T-helper 1 cell treated with Interleukin-12 subunit alpha and Interleukin-12 subunit beta and Interleukin-4 antibody, amounts not matched to agents 30 ng/mL and 1 ng/mL, for 36 hours (primary cell): ENCODE results near the gene MORF4L1. TPM values are rescaled to one million over a fixed set of nuclear protein-coding genes. Genes with fewer than 3 reads are reported as not detected.
"Not testable (repeated sequence)": the region's sequence is repeated elsewhere in the genome, so short reads cannot be mapped to it uniquely, and the experiment has no call there.

Experiments
- intact Hi-C: fragments of 100-400 bp; cut with micrococcal nuclease; formaldehyde crosslinking; loops from one replicate; pipeline ENCODE4 v1.15.1; 2024
- total RNA-seq: library from RNA; stranded (reverse); gene quantifications from 2 replicates; pipeline ENCODE4 v1.2.3, GENCODE V29; 2022

MORF4L1 gene
- total RNA-seq, 1 donor from 2014 or later: 240 TPM

DNA sequence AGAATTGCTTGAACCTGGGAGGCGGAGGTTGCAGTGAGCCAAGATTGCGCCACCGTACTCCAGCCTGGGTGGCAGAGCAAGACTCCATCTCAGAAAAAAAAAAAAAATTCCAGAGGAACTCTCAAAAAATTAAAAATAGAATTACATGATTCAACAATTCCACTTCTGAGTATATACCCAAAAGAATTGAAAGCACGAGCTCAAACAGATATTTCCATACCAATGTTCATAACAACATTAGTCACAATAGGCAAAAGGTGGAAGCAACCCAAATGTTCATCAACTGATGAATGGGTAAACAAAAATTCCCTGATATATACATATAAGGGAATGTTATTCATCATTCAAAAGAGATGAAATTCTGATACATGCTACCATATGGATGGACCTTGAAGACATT, 16.9 kb upstream of the MORF4L1 start:
- intact Hi-C loops: no loop called here

DNA sequence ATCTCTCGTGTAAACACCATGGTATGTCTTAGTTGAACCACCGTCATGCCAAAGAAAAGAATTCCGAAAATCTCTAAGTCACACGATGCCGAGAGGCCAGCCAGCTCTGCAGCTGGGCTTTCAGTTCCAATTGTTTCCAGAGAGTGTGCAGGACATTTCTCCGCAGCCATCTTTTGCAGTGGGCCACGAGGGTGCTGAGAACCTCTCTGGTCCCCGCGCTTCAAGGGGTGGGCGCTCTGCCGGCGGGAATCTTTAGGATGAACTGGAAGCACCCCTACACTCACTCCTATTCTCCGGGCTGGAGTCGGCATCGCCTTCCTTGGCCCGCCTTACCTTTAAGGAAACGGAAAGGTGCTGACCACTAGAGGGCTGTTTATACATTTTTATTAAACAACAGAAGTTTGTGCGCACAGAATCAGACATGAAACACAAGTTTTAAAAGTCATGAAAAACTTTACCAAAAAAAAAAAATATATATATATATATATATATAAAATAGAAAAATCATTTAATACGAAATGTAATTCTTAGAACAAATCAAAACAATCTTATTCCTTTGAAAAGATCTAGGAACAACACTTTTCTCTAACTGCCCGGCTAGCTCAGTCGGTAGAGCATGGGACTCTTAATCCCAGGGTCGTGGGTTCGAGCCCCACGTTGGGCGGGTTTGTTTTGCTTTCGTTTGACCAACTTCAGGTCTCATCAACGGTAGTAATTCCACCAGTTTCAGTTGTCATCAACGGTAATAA, 12.5 kb upstream of the MORF4L1 start:
- intact Hi-C loops: loop anchor here (1.0 to 2.0 kb wide), 2 partner anchors 13 to 325 kb away; no protein-coding TSS in a partner anchor

DNA sequence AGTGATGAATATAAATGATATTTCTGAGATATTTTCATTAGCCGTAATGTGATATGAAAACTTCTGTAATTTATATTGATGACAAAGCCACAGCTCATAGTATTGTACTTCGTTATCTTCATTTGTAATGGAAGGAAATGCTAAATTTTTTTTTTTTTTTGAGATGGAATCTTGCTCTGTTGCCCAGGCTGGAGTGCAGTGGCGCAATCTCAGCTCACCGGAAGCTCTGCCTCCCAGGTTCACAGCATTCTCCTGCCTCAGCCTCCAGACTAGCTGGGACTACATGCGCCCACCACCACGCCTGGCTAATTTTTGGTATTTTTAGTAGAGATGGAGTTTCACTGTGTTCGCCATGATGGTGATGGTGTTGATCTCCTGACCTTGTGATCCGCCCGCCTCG, 7.1 kb upstream of the MORF4L1 start:
- intact Hi-C loops: not testable (repeated sequence)

DNA sequence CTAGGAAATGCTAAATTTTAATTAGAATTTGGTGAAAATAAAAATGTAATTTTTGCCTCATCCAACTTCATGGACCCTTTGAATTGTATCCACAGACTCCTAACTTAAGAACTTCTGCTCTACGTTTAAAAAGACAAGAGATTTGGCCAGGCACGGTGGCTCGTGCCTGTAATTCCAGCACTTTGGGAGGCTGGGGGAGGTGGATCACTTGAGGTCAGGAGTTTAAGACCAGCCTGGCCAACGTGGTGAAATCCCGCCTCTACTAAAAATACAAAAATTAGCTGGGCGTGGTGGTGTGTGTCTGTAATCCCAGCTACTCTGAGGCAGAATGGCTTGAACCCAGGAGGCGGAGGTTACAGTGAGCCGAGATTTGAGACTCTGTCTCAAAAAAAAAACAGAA, 6.7 kb upstream of the MORF4L1 start:
- intact Hi-C loops: not testable (repeated sequence)

DNA sequence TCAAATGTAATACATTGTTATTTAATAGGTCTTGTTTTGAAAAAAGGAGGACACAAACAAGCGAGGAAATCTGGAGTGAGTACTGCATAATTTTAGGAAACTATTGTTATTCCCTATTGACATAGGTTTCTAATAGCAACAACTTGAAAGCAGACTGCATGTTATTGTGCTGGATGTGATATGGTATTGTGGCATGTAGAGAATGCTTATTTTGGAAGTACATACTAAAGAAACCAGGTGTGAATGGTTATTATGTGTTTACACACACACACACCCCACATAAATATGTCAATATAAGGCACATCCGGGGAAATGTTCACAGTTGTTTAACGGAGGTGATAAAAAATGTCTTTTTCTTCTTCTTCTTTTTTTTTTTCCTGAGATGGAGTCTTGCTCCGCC, 5.9 kb upstream of the MORF4L1 start:
- intact Hi-C loops: no loop called here

DNA sequence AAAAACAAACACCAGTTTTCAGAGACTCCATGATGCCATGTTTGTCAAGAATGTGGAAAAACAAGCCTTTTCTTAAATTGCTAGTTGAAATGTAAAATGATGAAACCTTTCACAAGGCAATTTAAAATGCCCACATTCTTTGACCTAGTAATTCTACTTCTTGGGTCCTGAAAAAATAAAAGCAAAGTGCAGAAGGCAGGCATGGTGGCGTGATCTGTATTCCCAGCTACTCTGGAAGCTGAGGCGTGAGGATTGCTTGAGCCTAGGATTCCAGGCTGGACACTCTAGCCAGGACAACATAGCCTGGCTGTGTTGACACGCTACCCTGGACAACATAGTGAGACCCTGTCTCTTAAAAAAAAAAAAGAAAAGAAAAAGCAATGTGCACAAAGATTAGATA, 4.3 kb upstream of the MORF4L1 start:
- intact Hi-C loops: no loop called here

DNA sequence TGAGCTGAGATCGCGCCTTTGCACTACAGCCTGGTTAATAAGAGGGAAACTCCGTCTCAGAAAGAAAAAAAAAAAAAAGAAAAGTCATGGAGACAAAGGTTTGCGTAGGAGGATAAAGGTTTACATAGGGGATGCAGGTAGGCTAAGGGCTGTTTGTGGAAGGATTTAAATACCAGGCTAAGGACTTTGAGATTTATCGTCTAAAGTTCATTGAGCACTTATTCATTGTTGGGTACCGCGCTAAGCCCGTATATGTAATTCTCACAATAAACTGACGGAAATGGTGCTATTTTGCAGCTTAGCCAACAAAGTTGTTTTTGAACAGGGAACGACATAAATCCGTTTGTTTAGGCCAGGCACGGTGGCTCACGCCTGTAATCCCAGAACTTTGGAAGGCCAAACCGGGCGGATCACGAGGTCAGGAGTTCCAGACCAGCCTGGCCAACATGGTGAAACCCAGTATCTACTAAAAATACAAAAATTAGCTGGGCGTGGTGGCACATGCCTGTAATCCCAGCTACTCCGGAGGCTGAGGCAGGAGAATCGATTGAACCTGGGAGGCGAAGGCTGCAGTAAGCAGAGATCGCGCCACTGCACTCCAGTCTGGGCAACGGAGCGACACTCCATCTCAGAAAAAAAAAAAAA, 1.1 kb upstream of the MORF4L1 start:
- intact Hi-C loops: loop anchor here (1.0 to 10.0 kb wide), 7 partner anchors 111 to 1096 kb away; partner anchors contain the start of genes IREB2, MTHFS, PSMA4 and SKIC8

DNA sequence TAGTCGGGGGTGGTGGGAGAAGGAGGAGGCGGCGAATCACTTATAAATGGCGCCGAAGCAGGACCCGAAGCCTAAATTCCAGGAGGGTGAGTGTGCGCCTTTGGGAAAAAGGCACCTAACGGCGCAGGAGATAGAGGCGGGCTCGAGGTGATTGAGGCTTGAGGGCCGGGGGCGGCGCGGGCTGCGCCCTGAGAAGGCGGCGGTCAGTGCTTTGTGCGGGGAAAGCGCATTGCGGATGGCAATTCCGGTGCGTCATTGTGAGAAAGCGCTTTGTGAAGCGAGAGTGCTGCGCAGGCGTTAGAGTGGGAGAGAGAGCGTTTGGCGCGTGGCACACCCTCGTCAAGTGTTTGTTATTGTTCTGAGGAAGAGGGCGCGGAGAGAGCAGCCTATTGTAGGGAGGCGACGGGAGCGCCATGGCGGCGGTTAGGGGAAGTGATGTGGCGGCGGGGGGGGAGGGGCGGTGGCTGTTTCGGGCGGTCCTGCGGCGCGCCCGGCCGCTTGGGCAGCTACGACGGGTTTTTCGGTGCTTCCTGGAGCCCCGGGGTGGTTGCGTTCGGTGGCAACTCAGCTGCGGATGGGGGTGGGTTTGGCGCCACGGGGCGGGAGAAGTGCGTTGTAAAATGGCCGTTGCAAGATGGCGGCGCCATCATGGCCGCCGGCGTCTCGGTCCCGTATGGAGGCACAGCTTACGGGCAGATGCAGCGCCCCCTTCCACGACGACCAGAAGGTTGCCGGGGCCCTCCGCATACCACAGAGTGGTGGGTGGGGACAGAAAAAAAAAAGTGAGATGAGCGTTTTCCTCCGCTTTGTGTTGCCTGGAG, 492 bp downstream of the MORF4L1 start:
- intact Hi-C loops: loop anchor here (1.0 to 10.0 kb wide), 9 partner anchors 13 to 1279 kb away; partner anchors contain the start of genes FAH, IREB2, MTHFS and PSMA4

DNA sequence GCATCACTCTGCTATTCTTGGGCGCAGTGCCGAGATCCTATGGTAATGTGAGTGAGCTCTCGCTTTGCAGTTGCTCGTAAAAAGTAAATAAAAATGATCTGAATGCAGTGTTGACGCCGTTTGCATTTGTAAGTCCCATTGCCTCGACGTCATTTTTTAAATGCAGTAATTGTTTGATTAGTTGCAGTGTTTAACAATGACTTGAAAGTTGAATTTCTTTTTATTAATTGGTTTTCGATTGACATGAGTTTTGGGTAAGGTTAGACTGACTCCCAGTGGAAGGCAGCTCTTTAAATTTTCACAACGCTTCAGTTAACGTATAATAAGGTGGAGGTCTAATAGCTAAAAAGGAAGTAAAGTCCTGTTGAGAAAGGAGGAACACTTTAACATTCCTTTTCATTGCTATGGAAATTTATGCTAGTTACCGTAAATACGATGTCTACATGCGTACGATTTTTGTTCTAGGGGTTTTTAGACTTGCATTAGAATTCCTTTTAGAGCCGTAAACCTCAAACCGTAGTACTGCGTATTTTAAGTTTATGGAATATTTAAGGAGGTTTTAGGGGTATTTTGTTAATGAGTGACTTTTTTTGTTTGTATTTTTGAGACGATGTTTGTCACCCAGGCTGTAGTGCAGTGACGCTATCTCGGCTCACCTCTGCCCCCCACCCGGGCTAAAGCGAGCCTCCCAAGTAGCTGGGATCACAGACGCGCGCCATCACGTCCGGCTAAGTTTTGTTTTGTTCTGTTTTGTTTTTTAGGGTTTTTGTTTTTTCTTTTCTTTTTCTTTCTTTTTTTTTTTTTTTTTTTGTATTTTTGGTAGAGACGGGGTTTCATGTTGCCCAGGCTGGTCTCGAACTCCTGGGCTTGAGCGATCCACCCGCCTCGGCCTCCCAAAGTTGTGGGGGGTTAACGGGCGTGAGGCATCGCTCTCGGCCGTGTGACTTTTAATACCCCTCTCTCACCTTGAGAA, 1.4 kb downstream of the MORF4L1 start:
- intact Hi-C loops: loop anchor here (1.0 to 10.0 kb wide), 9 partner anchors 14 to 1278 kb away; partner anchors contain the start of genes FAH, MTHFS, PSMA4 and SKIC8

DNA sequence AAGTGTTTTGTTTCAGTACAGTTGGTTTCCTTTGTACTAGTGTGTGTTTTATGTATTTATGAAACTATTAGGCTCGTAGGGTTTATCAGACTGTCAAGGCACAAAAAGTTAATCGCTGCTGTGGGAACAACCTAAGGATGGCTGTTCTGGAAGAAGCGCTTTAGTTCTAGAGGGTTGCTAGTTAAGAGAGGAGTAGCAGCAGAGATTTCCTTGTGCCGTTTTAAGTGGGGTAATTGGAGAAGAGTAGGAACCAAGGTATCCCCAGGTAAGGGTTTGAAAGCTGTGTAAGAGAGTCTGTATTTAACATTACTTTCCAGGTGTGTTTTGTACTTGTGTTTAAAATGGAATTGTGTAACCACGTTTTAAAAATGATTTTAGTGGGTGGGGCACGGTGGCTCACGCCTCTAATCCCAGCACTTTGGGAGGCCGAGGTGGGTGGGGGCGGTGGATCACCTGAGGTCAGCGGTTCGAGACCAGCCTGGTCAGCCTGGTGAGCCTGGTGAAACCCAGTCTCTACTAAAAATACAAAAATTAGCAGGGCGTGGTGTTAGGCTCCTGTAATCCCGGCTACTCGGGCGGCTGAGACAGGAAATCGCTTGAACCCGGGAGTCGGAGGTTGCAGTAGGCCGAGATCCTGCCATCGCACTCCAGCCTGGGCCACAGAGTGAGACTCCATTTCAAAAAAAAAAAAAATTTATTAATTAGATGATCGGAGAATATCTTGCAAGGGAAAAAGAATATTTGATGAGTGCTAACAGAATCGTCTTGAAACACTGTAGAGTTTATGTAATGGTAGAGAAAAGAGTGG, 2.6 kb downstream of the MORF4L1 start:
- intact Hi-C loops: loop anchor here (5.0 to 10.0 kb wide), 2 partner anchors 37 to 1019 kb away; partner anchors contain the start of gene MTHFS

DNA sequence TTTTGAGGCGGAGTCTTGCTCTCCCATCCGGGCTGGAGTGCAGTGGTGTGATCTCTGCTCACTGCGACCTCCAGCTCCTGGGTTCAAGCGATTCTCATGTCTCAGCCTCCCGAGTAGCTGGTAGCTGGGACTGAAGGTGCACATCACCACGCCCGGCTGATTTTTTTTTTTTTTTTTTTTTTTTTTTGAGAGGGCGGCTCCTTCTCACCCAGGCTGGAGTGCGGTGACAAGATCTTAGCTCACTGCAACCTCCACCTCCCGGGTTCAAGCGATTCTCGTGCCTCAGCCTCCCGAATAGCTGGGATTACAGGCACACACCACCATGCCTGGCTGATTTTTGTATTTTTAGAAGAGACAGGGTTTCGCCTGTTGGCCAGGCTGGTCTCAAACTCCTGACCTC, 4.3 kb downstream of the MORF4L1 start:
- intact Hi-C loops: loop anchor here (5.0 to 10.0 kb wide), 2 partner anchors 35 to 1018 kb away; partner anchors contain the start of gene MTHFS

DNA sequence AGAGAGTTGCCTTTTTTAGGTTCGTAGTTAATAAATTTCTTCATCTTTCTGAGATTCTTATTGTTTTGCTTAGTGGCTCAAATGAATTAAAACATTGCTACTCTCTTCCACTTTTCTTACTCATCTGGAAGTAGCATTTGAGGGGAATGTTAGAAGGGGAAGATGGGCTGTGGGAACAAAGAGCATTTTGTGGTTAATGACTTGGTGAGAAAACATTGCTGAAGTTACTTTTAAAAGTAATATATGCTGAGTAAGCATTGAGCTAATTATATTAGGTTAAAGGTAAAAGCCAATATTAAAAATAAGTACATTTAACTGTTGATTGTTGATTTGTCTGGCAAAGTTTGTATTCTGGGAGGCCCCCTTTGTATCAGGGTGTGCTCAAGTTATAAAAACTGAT, 5.7 kb downstream of the MORF4L1 start:
- intact Hi-C loops: loop anchor here (5.0 to 10.0 kb wide), 2 partner anchors 34 to 1016 kb away; partner anchors contain the start of gene MTHFS

DNA sequence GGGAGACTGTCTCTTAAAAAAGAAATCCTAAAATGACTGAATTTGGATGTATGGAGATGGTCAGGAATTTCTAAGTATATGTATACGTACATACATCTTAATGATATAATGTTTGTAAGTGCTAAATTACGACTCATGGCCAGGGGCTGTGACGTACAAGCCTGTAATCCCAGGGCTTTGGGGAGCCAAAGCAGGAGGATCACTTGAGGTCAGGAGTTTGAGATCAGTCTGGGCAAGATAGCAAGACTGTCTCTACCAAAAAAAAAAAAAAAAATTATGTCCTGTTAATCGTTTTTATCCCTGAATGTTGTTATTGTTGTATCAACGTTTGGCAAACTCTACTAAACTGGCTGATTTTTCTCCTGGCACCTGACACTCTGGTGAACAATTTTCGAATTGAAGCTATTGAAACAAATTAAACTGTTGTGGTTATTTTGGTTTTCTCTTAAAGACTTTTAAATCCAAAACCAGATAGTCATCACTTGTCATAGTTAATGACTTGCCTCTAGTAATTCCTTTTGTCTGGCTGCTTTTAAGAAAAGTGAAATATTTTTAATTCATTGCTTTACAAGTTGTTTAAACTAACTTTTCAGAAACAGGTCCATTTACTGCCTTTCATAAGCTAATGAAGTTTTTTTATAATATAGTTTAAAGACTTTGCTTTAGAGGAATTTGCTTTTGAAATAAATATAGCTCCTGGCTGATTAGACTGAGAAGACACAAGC, 7.0 kb downstream of the MORF4L1 start:
- intact Hi-C loops: loop anchor here (5.0 to 10.0 kb wide), 2 partner anchors 33 to 1015 kb away; partner anchors contain the start of gene MTHFS

DNA sequence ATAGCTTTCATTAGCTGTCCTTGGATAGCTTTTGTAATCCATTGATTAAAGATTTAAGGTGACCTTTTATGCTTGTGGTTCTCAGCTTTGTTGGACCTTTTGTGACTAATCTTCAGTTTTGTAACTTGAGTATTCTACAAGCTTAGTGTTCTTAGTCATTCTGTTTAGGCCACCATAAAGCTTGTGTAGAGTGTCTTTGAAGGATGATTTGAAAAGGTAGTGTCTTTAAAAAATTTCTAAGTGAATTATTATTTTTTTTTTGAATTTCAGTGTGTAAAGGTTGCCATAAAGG, 7.5 kb downstream of the MORF4L1 start:
- intact Hi-C loops: no loop called here

DNA sequence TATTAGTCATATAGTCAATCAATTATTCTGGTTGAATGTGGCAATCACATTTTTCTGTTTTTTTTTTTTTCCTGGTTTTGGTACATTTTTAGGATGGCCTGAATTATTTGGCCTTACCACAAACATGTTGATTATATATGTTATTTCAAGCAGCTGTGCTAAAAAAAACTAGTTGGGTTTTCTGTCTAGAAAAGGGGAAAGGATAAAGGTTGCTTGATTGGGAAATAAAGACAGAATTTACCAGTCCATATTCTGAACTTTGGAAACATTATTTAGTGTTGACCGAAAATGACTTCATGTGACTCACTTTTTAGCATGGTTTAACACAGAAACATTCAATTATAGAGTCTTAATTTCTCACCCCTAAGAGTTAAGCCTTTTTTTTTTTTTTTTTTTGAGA, 8.1 kb downstream of the MORF4L1 start:
- intact Hi-C loops: no loop called here

DNA sequence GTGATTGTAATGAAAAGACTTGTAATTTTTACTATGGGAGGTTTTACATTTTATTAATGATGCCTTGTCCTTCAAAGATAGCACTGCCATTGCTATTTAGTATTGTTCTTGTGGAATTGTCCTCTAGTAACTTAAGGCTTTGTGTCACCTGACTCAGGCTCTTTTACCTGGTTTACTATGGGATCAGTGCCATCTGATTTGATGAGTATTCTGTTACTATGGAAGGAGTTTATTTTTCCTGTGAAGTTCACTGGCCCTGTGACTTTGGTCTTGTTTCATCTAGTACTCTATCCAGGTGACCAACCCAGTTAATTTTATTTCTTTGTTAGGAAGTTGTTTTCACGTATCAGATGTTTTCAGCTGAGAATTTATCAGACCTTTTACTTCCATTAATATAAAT, 9.0 kb downstream of the MORF4L1 start:
- intact Hi-C loops: no loop called here

DNA sequence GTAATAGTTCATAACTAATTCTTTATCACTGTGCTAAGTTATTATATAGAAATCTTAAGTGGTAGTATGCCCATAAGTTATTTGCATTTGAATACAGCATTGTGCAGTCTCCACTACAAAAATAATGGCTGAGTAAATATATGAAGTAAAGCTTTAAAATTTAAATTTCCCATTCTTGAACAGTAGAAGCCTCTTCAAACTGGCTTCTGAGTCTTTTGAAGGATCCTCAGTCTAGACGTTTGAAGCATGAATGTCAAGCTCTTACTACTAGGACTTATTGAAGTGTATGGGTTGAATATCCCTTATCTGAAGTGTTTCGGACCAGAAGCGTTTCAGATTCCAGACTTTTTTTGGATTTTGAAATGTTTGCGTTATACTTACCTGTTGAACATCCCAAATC, 16.3 kb downstream of the MORF4L1 start:
- intact Hi-C loops: no loop called here

DNA sequence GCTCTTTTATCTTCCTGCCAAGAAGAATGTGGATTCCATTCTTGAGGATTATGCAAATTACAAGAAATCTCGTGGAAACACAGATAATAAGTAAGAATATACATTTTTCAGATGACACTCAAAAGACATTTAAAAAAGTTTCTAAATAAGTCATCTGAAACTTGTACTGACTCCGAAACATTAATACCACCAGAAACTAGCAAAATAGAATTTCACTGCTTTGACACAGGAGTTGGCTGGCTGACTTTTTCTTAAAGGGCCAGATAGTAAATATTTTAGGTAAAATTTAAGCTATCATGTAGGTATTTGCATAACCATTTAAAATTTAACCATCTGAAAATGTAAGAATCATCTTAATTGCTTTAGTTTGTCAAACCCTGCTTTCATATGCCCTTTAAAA, 20.8 kb downstream of the MORF4L1 start:
- intact Hi-C loops: no loop called here

DNA sequence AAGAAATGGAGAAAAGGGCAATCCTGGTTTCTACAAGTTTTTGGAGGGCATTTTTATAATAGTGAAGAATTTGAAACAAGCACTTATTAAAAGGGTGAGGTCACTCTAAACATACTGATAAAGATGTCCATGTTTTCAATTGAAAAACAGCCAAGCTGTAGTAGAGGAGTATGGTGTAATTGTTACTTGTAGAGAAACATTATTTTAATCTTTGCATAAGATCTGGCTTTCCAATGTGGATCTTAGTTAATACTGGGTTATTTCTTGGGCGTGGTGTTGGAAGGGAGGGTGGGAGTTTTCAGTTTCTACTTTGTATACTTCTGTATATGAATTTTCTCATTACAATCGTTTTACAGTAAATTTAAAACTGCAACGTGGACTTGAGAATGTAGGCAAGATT, 22.8 kb downstream of the MORF4L1 start:
- intact Hi-C loops: no loop called here
